Measurements from ENCODE around the gene CPNE2. TPM values are rescaled to one million over a fixed set of nuclear protein-coding genes. Genes with fewer than 3 reads are reported as not detected.
A peak's percentile ranks its signal among the peaks of the same experiment; 100 is the strongest.

The CPNE2 gene
- 24.6 TPM for total RNA-seq
- 43.0 TPM for polyA plus RNA-seq

DNA sequence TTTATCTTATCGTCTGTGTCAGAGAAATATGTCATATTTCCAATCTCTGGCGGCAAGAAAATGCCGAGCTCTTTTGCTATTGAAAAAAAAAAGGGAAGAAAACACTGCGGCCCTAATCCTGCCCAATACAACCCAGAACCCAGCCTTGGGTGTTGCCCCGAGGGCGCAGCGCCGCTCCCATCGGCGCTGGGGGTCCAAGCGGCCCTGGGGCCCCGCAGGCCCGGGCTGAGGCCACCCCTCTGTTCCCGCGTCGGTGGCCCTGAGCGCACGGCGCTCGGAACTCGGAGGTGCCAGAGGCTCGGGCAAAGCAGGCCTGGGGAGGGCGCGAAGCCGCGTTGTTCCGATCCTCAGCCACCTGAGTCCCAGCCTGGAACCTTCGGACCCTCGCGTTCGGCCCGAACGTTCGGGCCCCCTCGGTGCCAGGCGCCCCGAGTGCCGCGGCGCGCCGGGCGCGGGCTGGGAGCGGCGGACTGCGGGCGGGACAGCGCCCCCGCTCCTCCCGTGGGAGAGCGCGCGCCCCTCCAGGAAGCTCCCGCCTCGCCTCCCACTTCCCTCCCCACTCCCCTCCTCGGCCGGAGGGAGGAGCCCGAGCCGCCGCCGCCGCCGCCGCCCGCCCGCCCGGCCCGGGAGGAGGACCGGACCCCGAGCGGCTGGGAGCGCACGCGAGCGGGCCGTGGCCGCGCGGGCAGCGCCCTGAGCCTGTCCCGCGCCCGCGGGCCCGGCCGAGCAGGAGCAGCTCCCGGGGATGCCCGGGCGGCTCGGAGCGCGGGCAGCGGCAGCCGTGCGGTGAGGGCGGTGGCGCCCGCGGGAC, at the start of gene CPNE2:
TSS of gene CPNE2 (plus strand) at position 609 of the 811 bp plus-strand sequence. CDS start 18,160 bp downstream, outside the sequence.
- Histone ChIP-seq H3K4me1 (ENCODE audit: insufficient read depth) (no peaks in the 10 kb centered on the region), H3K27ac (ENCODE audit: low read depth) (peak within 1 kb of the TSS; percentile 16), H3K36me3 (ENCODE audit: insufficient read depth) (no peaks in the 10 kb centered on the region), H3K4me3 (ENCODE audit: low read depth, low read length) (peak within 1 kb of the TSS; percentile 91)
- DNase-seq (ENCODE audit: extremely low spot score), result no peak
- under 1% methylated on average over 100 of the region's 100 CpGs for whole genome bisulfite sequencing

DNA sequence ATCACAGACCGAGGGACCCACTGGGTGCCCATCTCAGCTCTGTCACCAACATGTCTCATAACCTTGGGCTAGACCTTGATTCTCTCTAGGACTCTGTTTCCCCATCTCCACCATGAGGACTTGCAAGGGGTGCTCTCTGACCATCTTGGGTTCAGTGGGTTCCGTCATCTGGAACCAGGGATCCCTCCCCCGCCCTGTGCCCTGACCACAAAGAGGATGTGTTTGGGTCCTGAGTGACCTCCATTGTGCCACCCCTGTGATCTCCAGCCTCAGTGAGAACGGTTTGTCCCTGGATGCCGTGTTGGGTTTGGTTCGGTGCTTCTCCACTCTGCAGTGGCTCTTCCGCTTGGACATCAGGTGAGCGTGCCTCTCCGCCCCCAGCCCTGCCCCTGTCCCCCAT, 49.1 kb upstream of the CPNE2 start:
- no peak overlapping the region for H3K4me3 ChIP-seq (ENCODE audit: low read depth, low read length)
- no peak for DNase-seq (ENCODE audit: extremely low spot score)
- no peaks in the 10 kb centered on the region for H3K4me1 ChIP-seq (ENCODE audit: insufficient read depth)
- H3K27ac ChIP-seq (ENCODE audit: low read depth), result no peak overlapping the region
- WGBS, result 92% methylated on average over 9 of the region's 9 CpGs
- H3K36me3 ChIP-seq (ENCODE audit: insufficient read depth), result no peaks in the 10 kb centered on the region

DNA sequence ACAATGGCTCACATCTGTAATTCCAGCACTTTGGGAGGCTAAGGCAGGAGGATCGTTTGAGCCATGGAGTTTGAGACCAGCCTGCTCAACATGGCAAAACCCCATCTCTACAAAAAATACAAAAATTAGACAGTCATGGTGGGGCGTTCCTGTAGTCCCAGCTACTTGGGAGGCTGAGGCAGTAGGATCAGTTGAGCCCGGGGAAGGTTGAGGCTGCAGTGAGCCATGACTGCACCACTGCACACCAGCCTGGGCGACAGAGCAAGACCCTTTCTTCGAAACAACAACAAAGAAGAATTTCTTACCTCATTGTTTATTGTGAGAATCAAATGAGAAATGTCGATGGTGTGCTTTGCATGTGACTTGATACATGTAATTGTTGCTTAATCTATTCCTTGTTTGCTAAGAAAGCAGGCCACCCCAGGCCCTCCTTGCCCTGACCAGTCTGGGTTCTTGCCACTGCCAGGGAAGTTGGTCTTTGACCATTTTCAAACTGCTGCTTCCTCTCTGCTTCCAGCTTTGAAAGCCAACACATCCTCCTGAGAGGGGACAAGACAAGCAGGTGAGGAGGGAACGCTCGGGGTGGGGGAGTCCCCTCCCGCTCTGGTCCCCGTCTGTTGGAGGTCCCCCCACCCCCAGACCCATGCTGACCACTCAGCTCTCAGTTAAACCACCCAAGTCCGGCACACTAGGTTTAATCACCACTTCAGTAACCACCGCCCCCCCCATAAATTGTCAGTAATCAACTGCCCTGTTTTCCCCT, 47.3 kb upstream of the CPNE2 start:
- Histone ChIP-seq H3K4me3 (ENCODE audit: low read depth, low read length) (no peak overlapping the region), H3K4me1 (ENCODE audit: insufficient read depth) (no peaks in the 10 kb centered on the region), H3K36me3 (ENCODE audit: insufficient read depth) (no peaks in the 10 kb centered on the region), H3K27ac (ENCODE audit: low read depth) (no peak overlapping the region)
- no peak for DNase-seq (ENCODE audit: extremely low spot score)
- 79% methylated on average over 12 of the region's 12 CpGs for WGBS

DNA sequence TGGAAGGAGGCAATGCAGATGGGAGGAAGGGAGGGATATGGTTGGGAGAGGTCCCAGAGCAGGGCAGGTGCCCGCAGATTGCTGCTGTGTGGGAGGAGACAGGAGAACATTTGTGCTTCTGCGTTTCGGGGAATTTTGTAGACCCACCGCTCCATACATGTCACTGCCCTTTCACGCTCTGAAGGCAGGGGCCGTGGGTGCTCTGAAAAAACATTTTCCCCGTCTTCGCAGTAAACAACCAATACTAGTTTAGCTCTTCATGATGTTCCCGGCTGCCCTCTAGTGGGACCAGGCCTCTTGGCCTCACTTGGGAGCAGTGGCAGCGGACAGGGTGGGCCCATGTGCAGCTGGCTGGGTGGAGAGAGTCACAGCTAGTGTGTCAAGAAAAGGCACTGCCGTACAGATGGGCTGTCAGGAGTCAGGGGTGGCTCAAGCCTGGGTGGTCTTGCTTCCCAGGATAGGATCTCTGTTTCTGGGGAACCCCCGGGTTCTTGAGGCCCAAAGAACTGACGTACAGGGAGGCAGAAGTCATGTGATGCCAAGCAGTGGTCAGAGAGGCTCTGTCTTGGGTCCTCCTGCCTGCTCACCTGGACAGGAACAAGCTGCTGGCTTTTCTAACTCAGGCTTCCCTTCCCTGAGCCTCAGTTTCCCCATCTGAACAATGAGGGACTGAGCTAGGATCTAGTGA, 46.5 kb upstream of the CPNE2 start:
- H3K4me1 ChIP-seq (ENCODE audit: insufficient read depth), result no peaks in the 10 kb centered on the region
- DNase-seq (ENCODE audit: extremely low spot score), result peak; percentile 52
- no peaks in the 10 kb centered on the region for H3K36me3 ChIP-seq (ENCODE audit: insufficient read depth)
- H3K4me3 ChIP-seq (ENCODE audit: low read depth, low read length), result no peak overlapping the region
- H3K27ac ChIP-seq (ENCODE audit: low read depth), result no peak overlapping the region
- 24% methylated on average over 13 of the region's 13 CpGs for WGBS

GRCh38 chr16:57048095-57048494, 44.3 kb upstream of the CPNE2 start:
- no peak for DNase-seq (ENCODE audit: extremely low spot score)
- 79% methylated on average over 2 of the region's 2 CpGs for WGBS
- Histone ChIP-seq H3K4me3 (ENCODE audit: low read depth, low read length) (no peak overlapping the region), H3K36me3 (ENCODE audit: insufficient read depth) (no peaks in the 10 kb centered on the region), H3K4me1 (ENCODE audit: insufficient read depth) (no peaks in the 10 kb centered on the region), H3K27ac (ENCODE audit: low read depth) (no peak overlapping the region)

- Histone ChIP-seq H3K27ac (ENCODE audit: low read depth) (no peak overlapping the region), H3K4me1 (ENCODE audit: insufficient read depth) (no peaks in the 10 kb centered on the region), H3K4me3 (ENCODE audit: low read depth, low read length) (no peak overlapping the region), H3K36me3 (ENCODE audit: insufficient read depth) (no peaks in the 10 kb centered on the region)
- DNase-seq (ENCODE audit: extremely low spot score), result no peak
- 96% methylated on average over 4 of the region's 4 CpGs for WGBS
Observed at GRCh38 chr16:57049678-57050077, 42.7 kb upstream of the CPNE2 start.

GRCh38 chr16:57051696-57052228, 40.6 kb upstream of the CPNE2 start:
- no peak overlapping the region for H3K27ac ChIP-seq (ENCODE audit: low read depth)
- DNase-seq (ENCODE audit: extremely low spot score), result no peak
- H3K4me1 ChIP-seq (ENCODE audit: insufficient read depth), result no peaks in the 10 kb centered on the region
- H3K36me3 ChIP-seq (ENCODE audit: insufficient read depth), result no peaks in the 10 kb centered on the region
- no peak overlapping the region for H3K4me3 ChIP-seq (ENCODE audit: low read depth, low read length)
- WGBS, result 87% methylated on average over 11 of the region's 11 CpGs

DNA sequence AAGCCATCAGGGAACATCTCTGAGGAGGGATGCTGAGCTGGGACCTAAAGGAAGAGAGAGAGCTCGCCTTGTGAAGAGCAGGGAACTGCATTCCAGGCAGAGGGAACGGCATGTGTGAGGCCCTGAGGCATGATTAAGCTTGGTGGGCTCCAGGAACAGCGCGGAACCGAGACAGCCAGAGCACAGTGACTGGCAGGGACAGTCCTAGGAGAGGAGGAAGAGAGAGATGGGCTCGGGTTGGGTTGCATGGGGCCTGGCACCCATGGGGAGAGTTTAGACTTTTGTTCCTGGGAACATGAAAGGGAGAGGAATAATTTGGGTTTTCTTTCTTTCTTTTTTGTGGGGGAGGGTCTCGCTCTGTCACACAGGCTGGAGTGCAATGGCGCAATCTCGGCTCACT, 39.2 kb upstream of the CPNE2 start:
- H3K36me3 ChIP-seq (ENCODE audit: insufficient read depth), result no peaks in the 10 kb centered on the region
- no peak overlapping the region for H3K27ac ChIP-seq (ENCODE audit: low read depth)
- DNase-seq (ENCODE audit: extremely low spot score), result no peak
- H3K4me1 ChIP-seq (ENCODE audit: insufficient read depth), result no peaks in the 10 kb centered on the region
- H3K4me3 ChIP-seq (ENCODE audit: low read depth, low read length), result no peak overlapping the region
- 90% methylated on average over 9 of the region's 9 CpGs for WGBS

DNA sequence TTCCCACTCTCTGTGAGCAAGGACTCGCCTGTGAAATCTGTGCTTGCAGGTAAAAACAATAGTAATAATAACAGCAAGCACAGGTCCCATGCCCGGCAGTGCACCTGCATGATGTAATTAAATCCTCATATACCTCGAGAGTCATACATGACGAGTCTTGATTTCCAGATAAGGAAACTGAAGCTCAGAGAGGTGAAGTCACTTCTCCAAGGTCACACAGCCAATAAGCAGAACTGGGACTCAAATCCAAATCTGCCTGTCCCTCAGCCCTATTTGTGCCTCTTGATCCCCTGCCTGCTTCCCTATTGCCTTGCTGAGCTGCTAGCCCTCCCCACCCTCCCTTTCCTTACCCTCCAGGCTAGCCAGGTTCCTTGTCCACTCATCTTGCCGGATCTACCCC, 38.0 kb upstream of the CPNE2 start:
- Histone ChIP-seq H3K4me3 (ENCODE audit: low read depth, low read length) (no peak overlapping the region), H3K36me3 (ENCODE audit: insufficient read depth) (no peaks in the 10 kb centered on the region), H3K27ac (ENCODE audit: low read depth) (no peak overlapping the region), H3K4me1 (ENCODE audit: insufficient read depth) (no peaks in the 10 kb centered on the region)
- 86% methylated on average over 5 of the region's 5 CpGs for WGBS
- DNase-seq (ENCODE audit: extremely low spot score), result no peak

GRCh38 chr16:57054771-57055170, 37.6 kb upstream of the CPNE2 start:
- H3K4me3 ChIP-seq (ENCODE audit: low read depth, low read length), result no peak overlapping the region
- no peak for DNase-seq (ENCODE audit: extremely low spot score)
- no peaks in the 10 kb centered on the region for H3K4me1 ChIP-seq (ENCODE audit: insufficient read depth)
- WGBS, result 80% methylated on average over 7 of the region's 7 CpGs
- no peak overlapping the region for H3K27ac ChIP-seq (ENCODE audit: low read depth)
- H3K36me3 ChIP-seq (ENCODE audit: insufficient read depth), result no peaks in the 10 kb centered on the region

DNA sequence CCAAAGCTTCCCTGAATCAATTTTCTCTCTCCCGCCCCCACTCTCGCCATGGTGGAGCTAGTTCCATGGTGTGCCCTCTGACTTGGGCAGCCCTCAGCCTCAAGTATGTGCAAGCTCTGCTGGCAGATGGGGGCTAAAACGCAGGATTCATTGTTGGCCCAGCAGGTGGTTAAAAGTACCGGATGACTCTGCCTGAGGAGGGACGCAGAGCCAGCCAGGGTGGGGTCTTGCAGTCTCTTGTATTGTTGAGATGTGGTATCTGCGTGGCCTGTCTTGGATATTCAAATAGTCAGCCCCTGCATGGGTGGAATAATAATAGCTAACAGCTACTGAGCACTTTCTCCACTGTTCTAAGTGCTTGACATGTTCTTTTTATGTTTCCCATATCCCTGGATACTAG, 36.7 kb upstream of the CPNE2 start:
- no peak for DNase-seq (ENCODE audit: extremely low spot score)
- H3K4me3 ChIP-seq (ENCODE audit: low read depth, low read length), result no peak overlapping the region
- no peaks in the 10 kb centered on the region for H3K36me3 ChIP-seq (ENCODE audit: insufficient read depth)
- H3K27ac ChIP-seq (ENCODE audit: low read depth), result no peak overlapping the region
- H3K4me1 ChIP-seq (ENCODE audit: insufficient read depth), result no peaks in the 10 kb centered on the region
- WGBS, result 82% methylated on average over 6 of the region's 6 CpGs

DNA sequence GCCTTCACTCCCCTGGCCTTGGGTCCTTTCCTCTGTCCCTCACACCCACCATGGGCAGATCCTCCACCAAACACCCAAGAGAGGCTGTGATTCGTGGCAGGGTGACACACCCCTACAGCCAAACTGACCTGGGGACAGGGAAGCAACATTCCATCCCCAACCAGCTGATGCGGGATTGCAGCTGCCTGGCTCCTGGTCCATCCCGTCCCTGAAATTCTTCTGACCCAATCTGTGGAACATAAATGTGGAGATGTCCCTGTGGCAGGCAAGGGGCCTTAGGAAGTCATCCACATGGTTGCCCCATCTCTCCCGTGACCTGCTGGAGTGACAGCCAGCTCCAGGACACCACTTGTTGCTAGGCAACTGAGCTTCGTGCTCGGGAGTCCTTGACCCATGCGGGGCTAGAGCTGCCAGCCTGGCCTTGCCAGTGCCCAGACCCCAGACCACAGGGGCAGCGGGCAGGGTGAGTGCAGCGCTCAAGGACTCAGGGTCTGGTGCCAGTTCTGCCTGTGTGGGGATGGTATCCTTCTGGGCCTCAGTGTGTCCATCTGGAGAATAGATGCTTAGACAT, 34.0 kb upstream of the CPNE2 start:
- DNase-seq (ENCODE audit: extremely low spot score), result no peak
- no peak overlapping the region for H3K27ac ChIP-seq (ENCODE audit: low read depth)
- 77% methylated on average over 9 of the region's 9 CpGs for WGBS
- no peak overlapping the region for H3K4me3 ChIP-seq (ENCODE audit: low read depth, low read length)
- no peaks in the 10 kb centered on the region for H3K36me3 ChIP-seq (ENCODE audit: insufficient read depth)
- H3K4me1 ChIP-seq (ENCODE audit: insufficient read depth), result no peaks in the 10 kb centered on the region

GRCh38 chr16:57060323-57061083, 31.9 kb upstream of the CPNE2 start:
- 78% methylated on average over 9 of the region's 9 CpGs for WGBS
- no peak for DNase-seq (ENCODE audit: extremely low spot score)
- no peak overlapping the region for H3K4me3 ChIP-seq (ENCODE audit: low read depth, low read length)
- H3K4me1 ChIP-seq (ENCODE audit: insufficient read depth), result no peaks in the 10 kb centered on the region
- H3K27ac ChIP-seq (ENCODE audit: low read depth), result no peak overlapping the region
- no peaks in the 10 kb centered on the region for H3K36me3 ChIP-seq (ENCODE audit: insufficient read depth)
